GM12891 (cell line): Measurements from ENCODE around the gene DPH6.

Source experiments
- PAX5 ChIP-seq: IDR thresholded peaks from 2 replicates; pipeline ENCODE4 v1.6.1; 2011; ENCODE audit warnings: low read length, moderate library complexity, mild to moderate bottlenecking; ENCODE audit not compliant: insufficient read depth, severe bottlenecking
- POLR2A ChIP-seq: IDR thresholded peaks from 2 replicates; pipeline ENCODE4 v1.6.1; 2011; ENCODE audit warnings: low read depth, low read length, control low read depth
- POLR2AphosphoS5 ChIP-seq: IDR thresholded peaks from 2 replicates; pipeline ENCODE4 v1.6.1; 2011; ENCODE audit warnings: low read depth, low read length, control low read depth
- TAF1 ChIP-seq: IDR thresholded peaks from 2 replicates; pipeline ENCODE4 v1.6.1; 2011; ENCODE audit warnings: low read depth, low read length, control low read depth

DNA sequence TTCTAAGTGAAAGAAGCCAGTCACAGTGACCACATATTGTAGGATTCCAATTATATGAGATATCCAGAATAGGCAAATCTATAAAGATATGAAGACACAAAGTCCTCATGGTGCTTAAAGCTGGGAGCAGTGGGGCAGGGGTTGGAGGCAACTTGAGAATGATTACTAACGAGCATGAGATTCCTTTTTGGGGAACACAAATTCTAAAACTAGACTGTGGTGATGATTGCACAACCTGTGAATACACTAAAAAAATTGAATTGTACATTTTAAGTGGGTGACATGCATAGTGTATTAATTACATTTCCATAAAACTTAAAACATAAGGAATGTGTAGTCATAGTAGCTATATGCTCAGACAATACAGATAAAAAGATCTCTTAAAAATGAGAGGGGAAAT, 103.2 kb downstream of the DPH6 start:
- TF ChIP-seq POLR2A (no peak), POLR2AphosphoS5 (no peak), TAF1 (no peak), PAX5 (no peak)
